NCI-H2029 treated with DMSO at 0.1 percent for 48 hours (cell line): ENCODE measurements around the gene CRHR2.

Experiments used
- DNase-seq: peaks from one replicate; lab custom pipeline; 2025; lab: John Stamatoyannopoulos, UW

CRHR2 gene

DNA sequence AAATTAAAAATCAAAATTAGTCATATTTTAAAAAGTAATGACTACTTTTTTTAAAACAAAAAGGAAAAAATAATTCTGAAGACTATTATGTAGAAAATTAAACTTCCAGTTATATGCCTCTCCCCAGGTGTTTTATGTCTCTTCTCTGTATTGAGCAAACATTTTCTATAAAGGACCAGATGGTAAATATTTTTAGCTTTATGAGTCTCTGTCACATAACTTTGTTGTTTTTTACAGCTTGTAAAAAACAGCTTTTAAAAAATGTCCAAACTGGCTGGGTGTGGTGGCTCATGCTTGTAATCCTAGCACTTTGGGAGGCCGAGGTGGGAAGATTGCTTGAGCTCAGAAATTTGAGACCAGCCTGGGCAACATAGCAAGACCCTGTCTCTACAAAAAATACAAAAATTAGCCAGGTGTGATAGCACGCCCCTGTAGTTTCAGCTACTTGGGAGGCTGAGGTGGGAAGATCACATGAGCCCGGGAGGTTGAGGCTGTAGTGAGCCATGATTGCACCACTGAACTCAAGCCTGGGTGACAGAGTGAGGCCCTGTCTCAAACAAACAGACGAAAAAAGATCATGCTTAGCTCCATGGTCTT lies 64.1 kb downstream of the CRHR2 start:
- DNase-seq: no peak

DNA sequence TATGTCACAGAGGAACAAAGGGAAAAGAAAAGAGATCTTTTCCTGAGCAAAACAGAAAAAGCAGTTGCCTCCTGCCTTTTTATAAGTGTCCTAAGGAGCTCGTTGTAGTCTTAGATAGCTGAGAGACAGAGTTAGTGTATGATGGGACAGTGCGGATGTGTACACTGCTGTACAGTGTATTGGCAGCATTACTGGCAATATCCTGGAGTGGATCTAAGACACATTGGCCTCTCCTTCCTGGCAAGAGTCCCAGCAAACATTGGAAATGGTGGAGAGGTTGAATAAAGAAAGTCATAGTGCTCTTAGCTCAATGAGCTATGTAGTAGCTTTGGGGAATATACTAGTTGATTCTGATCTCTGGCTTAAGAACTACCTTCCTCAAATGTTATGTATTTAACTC lies 64.9 kb downstream of the CRHR2 start:
- DNase-seq: peak; percentile 51

DNA sequence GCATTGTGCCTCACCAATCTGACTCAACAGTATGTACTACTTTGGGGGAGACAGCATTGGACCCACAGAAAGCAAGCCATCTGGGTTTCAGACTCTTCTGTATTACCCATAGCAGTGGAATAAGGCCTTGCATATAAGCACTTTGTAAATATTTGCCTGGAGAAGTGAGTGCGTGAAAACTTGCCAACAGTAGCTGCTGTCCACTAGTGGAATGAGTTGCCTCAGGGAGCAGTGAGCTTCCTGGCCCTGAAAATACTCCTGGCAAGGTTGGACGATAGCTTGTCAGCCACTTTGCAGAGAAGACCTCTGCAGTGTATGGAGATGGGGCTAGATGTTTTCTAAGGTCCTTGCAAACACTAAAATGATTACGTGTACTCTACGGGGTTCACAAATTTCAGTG lies 65.9 kb downstream of the CRHR2 start:
- DNase-seq: no peak

DNA sequence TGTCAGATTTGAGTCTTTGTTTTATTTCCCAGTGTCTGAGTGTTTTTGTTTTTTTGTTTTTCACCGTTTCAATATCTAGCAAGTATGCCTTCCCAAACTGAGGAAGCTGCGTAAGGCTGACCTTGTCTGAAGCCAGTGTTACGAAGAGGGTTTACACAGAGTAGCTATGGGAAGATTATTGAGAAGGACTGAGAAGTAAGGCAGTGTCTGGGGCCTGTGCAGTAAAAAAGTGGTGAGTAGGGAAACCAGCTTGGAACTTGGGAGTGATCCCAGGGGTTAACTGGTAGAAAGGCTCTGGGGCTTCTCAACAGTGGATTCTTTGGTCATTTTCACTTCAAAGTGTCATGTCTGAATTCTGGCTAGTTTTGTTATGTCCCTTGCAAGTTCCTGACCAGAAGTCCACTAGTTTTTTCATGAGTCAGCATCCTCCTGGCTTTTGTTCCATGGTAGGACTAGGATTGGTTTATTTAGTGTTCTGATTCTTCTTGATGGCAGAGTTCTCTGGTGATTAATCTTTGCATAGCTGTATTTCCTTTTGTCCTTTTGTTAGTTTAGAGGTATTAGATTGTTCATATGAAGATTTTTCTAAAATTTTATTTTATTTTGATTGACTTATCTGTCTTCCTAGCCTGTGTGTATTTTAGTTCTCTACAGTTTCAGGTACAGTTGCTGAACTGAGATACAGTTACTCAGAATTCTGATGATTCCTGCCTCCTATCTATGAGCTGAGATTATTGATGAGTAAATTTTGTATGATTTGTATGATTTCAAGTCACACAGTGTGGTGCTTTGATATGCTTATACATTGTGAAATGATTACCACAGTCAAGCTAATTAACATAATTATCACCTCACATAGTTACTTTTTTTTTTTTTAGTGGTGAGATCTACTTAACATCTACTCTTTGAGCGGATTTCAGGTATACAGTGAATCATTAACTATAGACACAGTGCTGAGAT lies 68.6 kb downstream of the CRHR2 start:
- DNase-seq: no peak

DNA sequence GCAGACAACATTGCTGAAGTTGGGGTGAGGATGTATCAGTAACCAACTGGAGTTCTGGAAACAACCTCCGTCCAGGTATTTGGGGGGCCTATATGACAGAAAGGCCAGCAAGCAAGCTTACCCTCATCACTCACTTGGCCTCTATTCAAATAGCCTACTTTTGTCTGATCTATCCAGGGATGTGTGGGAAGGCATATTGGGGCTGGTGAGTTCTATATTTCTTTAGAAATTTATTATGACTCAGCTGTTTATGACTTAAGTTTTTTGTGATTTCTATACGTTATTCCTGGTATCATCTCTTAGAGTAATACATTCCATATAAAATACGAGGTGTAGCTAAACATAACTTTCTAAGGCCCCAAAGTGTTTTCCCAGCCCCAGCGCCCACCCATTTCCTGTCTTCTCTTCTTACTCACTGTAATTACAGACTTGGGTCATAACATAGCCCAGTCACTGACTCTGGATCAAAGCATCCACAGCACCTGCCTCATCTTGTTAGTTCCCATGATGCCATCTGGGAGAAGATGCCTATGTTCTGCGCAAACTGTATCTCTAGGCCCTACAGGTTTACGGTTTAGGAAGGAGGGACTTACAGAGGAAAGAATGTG lies 69.5 kb downstream of the CRHR2 start:
- no peak for DNase-seq

DNA sequence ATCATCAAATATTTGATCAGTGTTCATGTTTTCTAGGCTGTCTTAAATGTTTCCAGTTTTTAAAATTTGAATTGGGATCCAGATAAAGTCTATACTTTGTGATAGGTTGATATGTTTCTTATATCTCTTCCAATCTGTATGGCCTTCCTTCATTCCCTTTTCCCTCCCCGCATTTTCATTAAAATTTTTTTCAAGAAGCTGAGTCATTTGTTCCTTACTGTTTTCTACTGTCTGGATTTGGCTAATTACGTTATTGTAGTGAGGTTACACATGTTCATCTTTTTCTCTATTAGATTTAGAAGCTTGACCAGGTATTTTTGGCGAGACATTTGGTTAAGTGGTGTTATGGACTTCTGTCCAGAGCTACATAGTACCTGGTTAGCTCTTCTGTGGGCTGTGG lies 76.4 kb downstream of the CRHR2 start:
- DNase-seq: no peak

DNA sequence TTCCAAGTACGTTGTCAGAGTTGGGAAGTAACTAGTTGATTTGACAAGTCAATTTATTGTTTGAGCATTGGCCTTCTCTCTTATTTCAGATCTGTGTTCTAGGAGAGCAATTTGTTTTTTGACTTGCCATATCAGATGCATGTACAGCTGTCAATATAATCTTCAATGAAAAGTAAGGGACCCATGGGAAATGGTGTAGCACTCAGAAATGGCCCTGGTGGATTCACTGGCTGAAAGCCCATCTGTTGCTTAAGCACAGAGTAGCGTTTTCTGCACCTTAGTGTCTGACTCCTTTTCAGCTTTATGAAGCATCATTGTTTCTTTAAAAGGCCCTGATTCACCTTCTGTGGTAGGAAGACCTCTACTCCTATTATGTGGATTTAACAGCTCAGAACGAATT lies 77.4 kb downstream of the CRHR2 start:
- no peak for DNase-seq
